OCI-LY7 (cell line): ENCODE measurements around the gene DENND1A.

Source experiments
- EZH2phosphoT487 ChIP-seq: fragments of 200-600 bp; sonication (generic); IDR thresholded peaks from 2 replicates; pipeline ENCODE4 v1.6.1; 2018; ENCODE audit warnings: low read depth, borderline replicate concordance, mild to moderate bottlenecking, mixed run types, antibody characterized with exemption, low read length, moderate library complexity, mixed read lengths
- TF ChIP-seq, protein P1 (sequence below): fragments of 200-600 bp; sonication (generic); conservative IDR thresholded peaks from 2 replicates; pipeline ENCODE4 v1.5.1; 2014; ENCODE audit warnings: mild to moderate bottlenecking, antibody characterized with exemption, low read length, moderate library complexity, mixed read lengths

GRCh38 chr9:123346826-123347225, 583.1 kb downstream of the DENND1A start:
- TF ChIP-seq, protein P1, sequence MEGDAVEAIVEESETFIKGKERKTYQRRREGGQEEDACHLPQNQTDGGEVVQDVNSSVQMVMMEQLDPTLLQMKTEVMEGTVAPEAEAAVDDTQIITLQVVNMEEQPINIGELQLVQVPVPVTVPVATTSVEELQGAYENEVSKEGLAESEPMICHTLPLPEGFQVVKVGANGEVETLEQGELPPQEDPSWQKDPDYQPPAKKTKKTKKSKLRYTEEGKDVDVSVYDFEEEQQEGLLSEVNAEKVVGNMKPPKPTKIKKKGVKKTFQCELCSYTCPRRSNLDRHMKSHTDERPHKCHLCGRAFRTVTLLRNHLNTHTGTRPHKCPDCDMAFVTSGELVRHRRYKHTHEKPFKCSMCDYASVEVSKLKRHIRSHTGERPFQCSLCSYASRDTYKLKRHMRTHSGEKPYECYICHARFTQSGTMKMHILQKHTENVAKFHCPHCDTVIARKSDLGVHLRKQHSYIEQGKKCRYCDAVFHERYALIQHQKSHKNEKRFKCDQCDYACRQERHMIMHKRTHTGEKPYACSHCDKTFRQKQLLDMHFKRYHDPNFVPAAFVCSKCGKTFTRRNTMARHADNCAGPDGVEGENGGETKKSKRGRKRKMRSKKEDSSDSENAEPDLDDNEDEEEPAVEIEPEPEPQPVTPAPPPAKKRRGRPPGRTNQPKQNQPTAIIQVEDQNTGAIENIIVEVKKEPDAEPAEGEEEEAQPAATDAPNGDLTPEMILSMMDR: no peak
- TF ChIP-seq EZH2phosphoT487: no peak
